HEK293T (cell line): ENCODE measurements around the gene AMZ1.

ENCODE experiments used
- ARNT ChIP-seq: fragments of 450-650 bp; IDR thresholded peaks from 2 replicates; pipeline ENCODE4 v1.6.1; 2017; ENCODE audit warnings: mild to moderate bottlenecking
- BHLHE40 ChIP-seq: fragments of 450-650 bp; IDR thresholded peaks from 2 replicates; pipeline ENCODE4 v1.6.1; 2016; ENCODE audit warnings: mild to moderate bottlenecking, moderate library complexity, borderline replicate concordance
- ELF4 ChIP-seq: fragments of 450-650 bp; IDR thresholded peaks from 2 replicates; pipeline ENCODE4 v1.6.1; 2017; ENCODE audit warnings: antibody characterized with exemption
- FOXA1 ChIP-seq: fragments of 450-650 bp; IDR thresholded peaks from 2 replicates; pipeline ENCODE4 v1.6.1; 2016; ENCODE audit warnings: mild to moderate bottlenecking
- FOXM1 ChIP-seq: fragments of 450-650 bp; IDR thresholded peaks from 2 replicates; pipeline ENCODE4 v1.6.1; 2017; ENCODE audit warnings: mild to moderate bottlenecking, borderline replicate concordance
- HDGF ChIP-seq: fragments of 450-650 bp; IDR thresholded peaks from 2 replicates; pipeline ENCODE4 v1.6.1; 2017; ENCODE audit warnings: antibody characterized with exemption, borderline replicate concordance
- LEF1 ChIP-seq: fragments of 450-650 bp; IDR thresholded peaks from 2 replicates; pipeline ENCODE4 v1.6.1; 2017; ENCODE audit warnings: mild to moderate bottlenecking, borderline replicate concordance
- NFRKB ChIP-seq: fragments of 450-650 bp; IDR thresholded peaks from 2 replicates; pipeline ENCODE4 v1.6.1; 2016; ENCODE audit warnings: mild to moderate bottlenecking, moderate library complexity
- SP1 ChIP-seq: fragments of 450-650 bp; IDR thresholded peaks from 2 replicates; pipeline ENCODE4 v1.6.1; 2017
- SUZ12 ChIP-seq: fragments of 450-650 bp; IDR thresholded peaks from 2 replicates; pipeline ENCODE4 v1.6.1; 2016; ENCODE audit warnings: mild to moderate bottlenecking
- TARDBP ChIP-seq: fragments of 450-650 bp; IDR thresholded peaks from 2 replicates; pipeline ENCODE4 v1.6.1; 2016
- TF ChIP-seq, protein P1 (sequence below): fragments of 450-650 bp; IDR thresholded peaks from 2 replicates; pipeline ENCODE4 v1.6.1; 2016

DNA sequence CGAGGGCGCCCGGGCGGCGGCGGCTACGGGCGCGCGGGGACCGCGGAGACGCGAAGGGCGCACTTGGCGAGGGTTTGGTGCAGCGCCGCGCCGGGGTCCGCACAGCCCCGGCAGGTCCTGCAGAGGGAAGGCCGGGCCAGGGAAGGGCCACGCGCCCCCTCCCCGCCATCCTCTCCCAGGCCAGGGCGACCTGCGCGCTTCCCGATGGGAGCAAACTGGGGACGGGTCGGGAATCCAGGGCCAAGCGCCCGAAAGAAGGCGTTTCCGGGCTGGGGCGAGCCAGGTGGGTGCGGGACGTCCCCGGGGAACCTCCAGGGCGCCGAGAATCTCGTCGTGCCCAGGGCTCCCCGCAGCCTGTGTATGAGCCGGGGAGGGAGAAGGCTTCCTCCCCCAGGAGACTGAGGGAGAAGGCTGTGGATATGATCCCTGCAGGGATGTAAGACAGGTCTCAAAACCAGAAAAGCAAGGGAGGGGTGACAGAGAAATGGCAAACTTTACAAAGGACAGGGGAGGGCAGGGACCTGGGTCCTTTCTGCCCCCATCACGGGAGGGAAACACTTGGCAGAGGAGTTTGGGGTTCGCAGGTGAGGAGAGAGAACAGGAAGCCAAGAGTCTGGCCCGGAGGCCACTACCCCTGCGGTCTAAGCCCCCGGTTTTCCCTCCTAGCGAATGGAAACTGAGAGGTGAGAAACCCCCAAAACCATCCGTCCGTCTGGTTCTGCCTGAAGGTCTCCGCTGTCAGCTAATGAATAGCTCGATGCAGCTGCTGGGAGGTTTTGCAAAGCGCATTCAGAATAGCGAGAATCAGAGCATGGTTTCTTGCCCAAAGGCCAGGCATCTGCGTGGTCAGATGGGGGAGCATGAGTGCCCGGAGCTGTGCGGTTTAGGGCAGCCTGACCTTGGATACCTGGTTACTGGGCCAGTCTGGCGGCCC, 674 bp downstream of the AMZ1 start:
- TF ChIP-seq TARDBP (no peak), ARNT (no peak), BHLHE40 (no peak), SP1 (no peak), SUZ12 (no peak), NFRKB (no peak), HDGF (no peak), FOXA1 (no peak), LEF1 (no peak), FOXM1 (no peak), ELF4 (no peak)
- TF ChIP-seq, protein P1, sequence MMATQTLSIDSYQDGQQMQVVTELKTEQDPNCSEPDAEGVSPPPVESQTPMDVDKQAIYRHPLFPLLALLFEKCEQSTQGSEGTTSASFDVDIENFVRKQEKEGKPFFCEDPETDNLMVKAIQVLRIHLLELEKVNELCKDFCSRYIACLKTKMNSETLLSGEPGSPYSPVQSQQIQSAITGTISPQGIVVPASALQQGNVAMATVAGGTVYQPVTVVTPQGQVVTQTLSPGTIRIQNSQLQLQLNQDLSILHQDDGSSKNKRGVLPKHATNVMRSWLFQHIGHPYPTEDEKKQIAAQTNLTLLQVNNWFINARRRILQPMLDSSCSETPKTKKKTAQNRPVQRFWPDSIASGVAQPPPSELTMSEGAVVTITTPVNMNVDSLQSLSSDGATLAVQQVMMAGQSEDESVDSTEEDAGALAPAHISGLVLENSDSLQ = no peak
